ENCODE measurements around the gene ITSN1. TPM values are rescaled to one million over a fixed set of nuclear protein-coding genes. Genes with fewer than 3 reads are reported as not detected.
A peak's percentile ranks its signal among the peaks of the same experiment; 100 is the strongest.

The ITSN1 gene
- polyA plus RNA-seq, 1 donor from 2014 or later: 0.01 TPM

DNA sequence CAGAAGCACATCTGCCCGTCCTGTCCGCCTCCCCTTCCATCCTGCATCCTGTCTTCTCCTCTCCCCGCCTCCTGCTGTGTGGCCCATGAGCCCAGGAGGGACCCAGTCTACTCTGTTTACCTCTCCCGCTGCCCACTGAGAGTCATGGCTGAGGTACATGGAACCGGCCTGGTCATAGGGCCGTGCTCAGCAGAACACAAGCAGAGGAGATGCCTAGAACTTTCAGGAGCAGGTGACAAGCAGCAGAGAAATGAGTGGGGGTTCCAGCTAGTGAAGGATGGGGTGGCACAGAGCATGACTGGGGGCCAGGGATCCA is 202.5 kb downstream of the ITSN1 start:
- Mint-ChIP-seq H3K9me3 (peaks cover 3 to 9% (median 3%) of the 10 kb centered on the region in 3 donors), H3K27ac (no peak overlapping the region), H3K4me1 (peaks cover 0 to 7% (median 3%) of the 10 kb centered on the region in 3 donors), H3K27me3 (peaks cover 9% of the 10 kb centered on the region), H3K36me3 (peaks cover 4% of the 10 kb centered on the region), H3K4me3 (no peak overlapping the region)

DNA sequence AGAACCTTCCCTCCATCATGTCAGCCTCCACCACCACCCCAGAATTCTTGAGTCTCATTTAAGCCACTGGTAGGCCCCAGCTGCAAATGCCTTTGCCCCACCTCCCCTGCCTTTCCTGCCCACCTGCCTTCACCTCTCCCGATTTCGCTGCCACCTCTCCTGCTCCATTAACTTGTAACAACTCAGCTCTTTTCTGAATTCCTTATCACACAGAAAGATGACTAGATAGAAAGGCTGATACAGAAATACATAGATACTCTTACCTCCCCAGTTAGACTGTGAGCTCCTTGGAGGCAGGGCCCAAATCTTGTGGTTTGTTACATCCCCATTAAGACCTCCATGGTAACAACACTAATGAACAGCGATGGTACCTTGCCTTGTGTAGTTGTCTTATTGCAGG is 203.8 kb downstream of the ITSN1 start:
- peaks cover 4% of the 10 kb centered on the region for H3K36me3 Mint-ChIP-seq
- peaks cover 9% of the 10 kb centered on the region for H3K27me3 Mint-ChIP-seq
- H3K4me1 Mint-ChIP-seq: peaks cover 0 to 7% (median 3%) of the 10 kb centered on the region in 3 donors
- no peak overlapping the region for H3K27ac Mint-ChIP-seq
- peaks cover 3 to 9% (median 3%) of the 10 kb centered on the region in 3 donors for H3K9me3 Mint-ChIP-seq
- H3K4me3 Mint-ChIP-seq: no peak overlapping the region

GRCh38 chr21:33847588-33848248 is 205.4 kb downstream of the ITSN1 start:
- Mint-ChIP-seq H3K4me3 (no peak overlapping the region), H3K27ac (no peak overlapping the region), H3K27me3 (peaks cover 9% of the 10 kb centered on the region), H3K4me1 (peaks cover 0 to 7% (median 3%) of the 10 kb centered on the region in 3 donors), H3K9me3 (peaks cover 3 to 9% (median 3%) of the 10 kb centered on the region in 3 donors), H3K36me3 (peaks cover 4% of the 10 kb centered on the region)

GRCh38 chr21:33848249-33848953 is 206.1 kb downstream of the ITSN1 start:
- H3K4me1 Mint-ChIP-seq: peaks cover 0 to 7% (median 3%) of the 10 kb centered on the region in 3 donors
- peaks cover 4% of the 10 kb centered on the region for H3K36me3 Mint-ChIP-seq
- no peak overlapping the region for H3K27ac Mint-ChIP-seq
- peaks cover 3 to 9% (median 3%) of the 10 kb centered on the region in 3 donors for H3K9me3 Mint-ChIP-seq
- peak overlapping the region in 1 of 4 donors; percentile 76 for H3K4me3 Mint-ChIP-seq
- H3K27me3 Mint-ChIP-seq: peaks cover 9% of the 10 kb centered on the region

DNA sequence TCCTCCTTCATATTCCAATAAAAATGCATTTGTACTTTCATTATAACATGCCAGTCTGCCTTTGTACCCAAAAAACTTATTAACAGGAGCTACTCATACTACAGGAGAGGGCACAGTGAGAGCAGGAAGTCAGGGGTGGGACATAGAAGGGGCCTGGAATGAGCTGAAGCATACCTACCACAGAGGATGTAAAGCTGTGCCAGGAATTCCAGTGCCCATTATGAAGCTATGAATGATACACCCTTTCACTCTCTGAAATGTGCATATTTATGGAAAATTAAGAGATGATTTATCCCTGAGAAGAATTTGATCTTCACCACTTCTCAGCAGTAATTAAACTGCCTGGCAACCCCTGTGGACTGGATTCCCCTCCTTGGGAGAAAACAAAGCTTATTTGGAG is 207.5 kb downstream of the ITSN1 start:
- Mint-ChIP-seq H3K9me3 (peaks cover 3 to 9% (median 3%) of the 10 kb centered on the region in 3 donors), H3K4me3 (no peak overlapping the region), H3K27ac (no peak overlapping the region), H3K4me1 (peaks cover 0 to 7% (median 3%) of the 10 kb centered on the region in 3 donors), H3K27me3 (peaks cover 8% of the 10 kb centered on the region), H3K36me3 (peaks cover 4% of the 10 kb centered on the region)

DNA sequence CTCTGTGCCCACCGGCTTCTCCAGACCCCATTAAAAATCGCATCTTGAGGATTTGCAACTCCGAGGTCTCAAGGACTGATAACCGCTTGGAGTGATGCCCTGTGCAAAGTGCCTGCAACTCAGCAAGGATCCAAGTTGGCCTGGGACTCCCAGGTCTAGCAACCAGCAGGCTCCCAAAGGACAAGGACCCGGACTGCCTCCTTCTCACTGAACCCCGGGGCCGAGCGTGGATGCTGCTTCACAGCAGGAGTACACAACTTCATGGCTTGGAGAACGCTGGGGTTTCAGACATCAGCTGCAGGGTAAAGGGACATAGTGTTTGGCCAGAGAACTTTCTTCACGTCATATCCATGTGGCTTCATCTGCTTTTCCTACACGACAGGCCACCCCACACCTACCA is 208.1 kb downstream of the ITSN1 start:
- H3K27me3 Mint-ChIP-seq: peaks cover 5% of the 10 kb centered on the region
- no peak overlapping the region for H3K4me3 Mint-ChIP-seq
- no peak overlapping the region for H3K27ac Mint-ChIP-seq
- peaks cover 0 to 7% (median 3%) of the 10 kb centered on the region in 3 donors for H3K4me1 Mint-ChIP-seq
- peaks cover 4% of the 10 kb centered on the region for H3K36me3 Mint-ChIP-seq
- peaks cover 3 to 9% (median 3%) of the 10 kb centered on the region in 3 donors for H3K9me3 Mint-ChIP-seq

DNA sequence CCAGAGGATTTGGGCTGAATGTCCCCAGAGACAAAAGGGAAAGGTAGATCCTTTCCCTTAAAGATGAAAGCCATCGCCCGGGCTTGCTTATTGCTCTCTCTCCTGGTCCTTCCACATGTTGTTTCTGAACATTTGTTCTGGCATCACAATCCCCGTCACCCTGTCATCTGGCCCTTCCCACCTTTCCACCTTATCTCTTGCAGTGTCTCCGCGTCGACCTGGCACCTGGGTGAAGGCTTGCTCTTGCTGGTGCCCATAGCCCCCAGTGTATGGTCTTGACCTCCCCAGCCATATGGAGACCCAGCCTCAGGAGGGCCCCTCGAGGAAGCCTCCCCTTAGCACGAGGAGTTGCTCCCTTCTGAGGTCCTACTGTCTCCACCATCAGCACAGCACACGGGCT is 208.7 kb downstream of the ITSN1 start:
- peaks cover 2 to 5% (median 3%) of the 10 kb centered on the region in 3 donors for H3K9me3 Mint-ChIP-seq
- H3K4me1 Mint-ChIP-seq: peaks cover 0 to 7% (median 3%) of the 10 kb centered on the region in 3 donors
- peaks cover 3% of the 10 kb centered on the region for H3K36me3 Mint-ChIP-seq
- no peak overlapping the region for H3K4me3 Mint-ChIP-seq
- no peak overlapping the region for H3K27ac Mint-ChIP-seq
- peaks cover 2% of the 10 kb centered on the region for H3K27me3 Mint-ChIP-seq

- H3K9me3 Mint-ChIP-seq: no peaks in the 10 kb centered on the region
- no peak overlapping the region for H3K4me3 Mint-ChIP-seq
- peaks cover 2% of the 10 kb centered on the region for H3K27me3 Mint-ChIP-seq
- peaks cover 0 to 7% (median 3%) of the 10 kb centered on the region in 3 donors for H3K4me1 Mint-ChIP-seq
- no peak overlapping the region for H3K27ac Mint-ChIP-seq
- H3K36me3 Mint-ChIP-seq: no peaks in the 10 kb centered on the region
Measured at GRCh38 chr21:33852485-33852884, 210.2 kb downstream of the ITSN1 start.

DNA sequence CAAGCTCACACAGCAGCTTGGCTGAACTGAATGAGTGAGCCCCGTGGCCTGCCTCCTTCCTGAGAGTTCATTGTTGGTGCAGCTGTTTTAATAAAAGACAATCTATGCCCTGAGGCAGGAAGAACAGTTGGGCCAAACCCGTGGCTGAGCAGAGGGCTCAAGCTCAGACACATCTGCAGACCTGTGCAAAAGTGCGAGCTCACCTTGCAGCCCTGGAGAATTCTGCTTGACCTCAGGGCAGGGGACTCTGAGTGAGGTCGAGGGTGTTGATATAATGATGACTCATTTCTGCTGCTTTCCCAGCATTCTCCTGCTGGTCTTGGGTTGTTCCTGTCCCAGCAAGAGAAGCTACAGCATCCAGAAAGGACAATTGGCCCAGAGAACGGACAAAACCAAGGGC is 212.3 kb downstream of the ITSN1 start:
- no peaks in the 10 kb centered on the region for H3K27me3 Mint-ChIP-seq
- no peaks in the 10 kb centered on the region for H3K4me1 Mint-ChIP-seq
- H3K9me3 Mint-ChIP-seq: peaks cover 0 to 2% (median 0%) of the 10 kb centered on the region in 3 donors

GRCh38 chr21:33855190-33855589 is 212.9 kb downstream of the ITSN1 start:
- Mint-ChIP-seq H3K27ac (no peak overlapping the region), H3K9me3 (peaks cover 0 to 2% (median 0%) of the 10 kb centered on the region in 3 donors), H3K27me3 (no peaks in the 10 kb centered on the region), H3K36me3 (no peaks in the 10 kb centered on the region), H3K4me1 (no peaks in the 10 kb centered on the region), H3K4me3 (no peak overlapping the region)

More for the DNA sequence above, 212.3 kb downstream of the ITSN1 start:
- Mint-ChIP-seq H3K4me3 (no peak overlapping the region), H3K36me3 (no peaks in the 10 kb centered on the region), H3K27ac (no peak overlapping the region)

DNA sequence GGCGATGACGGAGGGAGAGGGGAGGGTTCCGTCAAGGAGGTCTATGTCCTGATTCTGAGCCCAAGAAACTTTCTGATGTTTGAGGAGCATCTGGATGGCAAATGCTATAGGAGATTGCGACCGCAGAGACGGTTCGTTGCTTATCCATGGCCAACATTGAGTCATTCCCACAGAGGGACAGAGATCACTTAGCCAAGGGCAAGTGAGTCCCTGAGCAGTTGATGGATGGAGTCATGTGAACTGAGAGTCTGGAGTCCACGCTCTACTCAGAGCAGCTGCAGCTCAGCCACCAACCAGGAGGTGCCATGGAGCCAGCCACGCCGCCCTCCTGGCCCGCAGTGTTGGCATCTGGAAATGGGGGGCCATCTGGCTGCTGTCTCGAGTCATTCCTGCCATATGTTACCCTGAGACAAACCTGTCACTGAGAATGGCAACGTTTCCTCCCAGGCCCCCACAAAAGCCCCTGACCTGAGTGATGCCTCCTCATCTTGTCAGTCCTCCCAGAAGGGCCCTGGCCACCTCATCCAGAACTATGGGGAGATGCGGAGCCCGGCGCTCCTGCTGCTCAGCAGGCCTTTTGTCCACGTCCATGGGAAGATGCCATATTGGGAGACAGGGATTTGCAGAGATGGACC is 214.7 kb downstream of the ITSN1 start:
- no peak overlapping the region for H3K27ac Mint-ChIP-seq
- H3K9me3 Mint-ChIP-seq: peaks cover 0 to 2% (median 0%) of the 10 kb centered on the region in 3 donors
- no peaks in the 10 kb centered on the region for H3K27me3 Mint-ChIP-seq
- H3K36me3 Mint-ChIP-seq: no peaks in the 10 kb centered on the region
- H3K4me3 Mint-ChIP-seq: no peak overlapping the region
- no peaks in the 10 kb centered on the region for H3K4me1 Mint-ChIP-seq

DNA sequence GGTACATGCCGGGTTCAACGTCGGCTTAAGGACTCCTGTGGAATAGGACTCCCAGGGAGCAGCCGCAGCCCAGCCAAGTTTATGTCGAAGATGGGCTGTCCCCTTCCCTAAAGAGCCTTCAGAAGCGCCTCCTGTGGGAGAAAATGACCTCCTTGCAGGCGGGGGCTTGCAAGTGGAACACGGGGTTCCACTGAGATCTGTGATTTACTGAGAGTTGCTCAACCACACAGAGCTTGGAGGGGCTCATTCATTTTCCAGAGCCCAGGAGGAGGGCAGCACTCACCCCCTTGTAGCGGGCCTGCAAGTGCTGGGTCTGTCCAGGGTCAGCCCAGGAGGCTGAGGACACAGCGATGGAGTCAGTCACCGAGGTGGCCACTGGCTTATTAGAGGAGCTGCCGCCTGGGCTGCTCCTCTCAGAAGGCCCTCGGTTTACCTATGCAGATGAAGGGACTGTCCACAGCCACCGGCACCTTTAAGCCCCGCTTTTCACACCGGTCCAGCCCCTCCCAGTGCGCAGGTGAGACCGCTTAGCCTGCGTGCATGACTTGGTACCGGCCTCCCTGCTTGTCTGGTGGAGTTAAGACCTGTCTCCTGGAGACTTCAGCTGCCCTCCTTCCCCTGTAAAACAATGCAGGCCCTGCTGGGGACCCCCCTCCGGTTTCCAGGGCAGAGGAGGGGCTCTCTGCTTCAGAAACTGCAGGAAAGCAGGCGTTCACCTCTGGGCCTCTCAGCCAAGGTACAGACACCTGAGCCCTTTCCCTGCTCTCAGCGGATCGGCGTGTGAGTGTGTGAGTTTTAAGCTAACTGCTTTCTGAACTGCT is 215.8 kb downstream of the ITSN1 start:
- no peak overlapping the region for H3K27ac Mint-ChIP-seq
- H3K4me1 Mint-ChIP-seq: no peaks in the 10 kb centered on the region
- H3K27me3 Mint-ChIP-seq: no peaks in the 10 kb centered on the region
- no peaks in the 10 kb centered on the region for H3K36me3 Mint-ChIP-seq
- H3K9me3 Mint-ChIP-seq: peaks cover 0 to 2% (median 0%) of the 10 kb centered on the region in 3 donors
- H3K4me3 Mint-ChIP-seq: no peak overlapping the region

GRCh38 chr21:33858667-33859372 is 216.5 kb downstream of the ITSN1 start:
- Mint-ChIP-seq H3K4me1 (no peaks in the 10 kb centered on the region), H3K27ac (no peak overlapping the region), H3K4me3 (no peak overlapping the region), H3K27me3 (peaks cover 2% of the 10 kb centered on the region), H3K36me3 (no peaks in the 10 kb centered on the region), H3K9me3 (peaks cover 0 to 2% (median 0%) of the 10 kb centered on the region in 3 donors)

DNA sequence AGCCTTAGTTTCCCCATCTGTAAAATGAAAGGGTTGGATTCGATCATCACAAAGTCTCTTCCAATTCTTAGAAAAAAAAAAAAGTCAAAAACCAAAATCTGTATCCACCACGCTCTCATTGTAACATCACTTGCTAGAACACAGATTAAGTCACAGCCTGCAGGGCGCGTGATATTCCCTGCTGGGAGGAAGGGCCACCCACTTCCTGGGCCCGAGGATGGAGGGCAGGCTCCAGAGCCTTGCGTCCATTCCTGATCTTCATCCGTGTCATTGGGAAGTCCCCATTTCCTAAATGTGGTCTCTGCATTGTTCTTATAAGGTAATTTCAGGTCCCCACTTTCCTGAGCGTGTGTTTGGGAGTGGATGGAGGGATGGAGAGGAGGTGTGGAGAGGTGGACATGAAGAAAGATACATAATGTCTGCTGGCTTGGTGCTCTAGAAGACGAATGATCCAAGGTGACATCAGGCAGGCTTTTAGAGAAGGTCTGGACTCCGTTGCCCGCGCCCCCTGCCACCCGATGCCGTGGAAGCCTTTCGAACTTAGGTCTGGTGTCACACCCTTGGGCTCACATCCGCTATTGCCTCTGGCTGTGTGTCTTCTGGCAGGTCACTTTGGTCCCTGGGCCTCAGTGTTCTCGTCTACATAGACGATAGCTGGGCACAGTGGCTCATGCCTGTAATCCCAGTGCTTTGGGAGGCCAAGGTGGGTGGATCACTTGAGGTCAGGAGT is 217.2 kb downstream of the ITSN1 start:
- Mint-ChIP-seq H3K9me3 (peaks cover 0 to 2% (median 0%) of the 10 kb centered on the region in 3 donors), H3K27ac (no peak overlapping the region), H3K4me1 (no peaks in the 10 kb centered on the region), H3K27me3 (peaks cover 4% of the 10 kb centered on the region), H3K4me3 (no peak overlapping the region), H3K36me3 (no peaks in the 10 kb centered on the region)

Measured in IgD-negative memory B cell (primary cell).